ENCODE measurements around the gene TEX52. TPM values are rescaled to one million over a fixed set of nuclear protein-coding genes. Genes with fewer than 3 reads are reported as not detected.

TEX52 gene
- total RNA-seq, 4 donors from 2014 or later, result not detected

- TF ChIP-seq CTCF (IDR thresholded peaks at IDR 0.05; ENCODE audit: low read depth), result no peak
Observed at GRCh38 chr12:2854669-2855453, 2.0 kb downstream of the TEX52 start.

GRCh38 chr12:2853626-2854025, 3.2 kb downstream of the TEX52 start:
- TF ChIP-seq CTCF (IDR thresholded peaks at IDR 0.05; ENCODE audit: low read depth), result no peak

GRCh38 chr12:2851931-2852330, 4.9 kb downstream of the TEX52 start:
- no peak for TF ChIP-seq CTCF (IDR thresholded peaks at IDR 0.05; ENCODE audit: low read depth)

- TF ChIP-seq CTCF (IDR thresholded peaks at IDR 0.05; ENCODE audit: low read depth), result no peak
Observed at GRCh38 chr12:2845280-2845679, 11.6 kb downstream of the TEX52 start.

- no peak for TF ChIP-seq CTCF (IDR thresholded peaks at IDR 0.05; ENCODE audit: low read depth)
Observed at GRCh38 chr12:2844786-2845185, 12.1 kb downstream of the TEX52 start.

GRCh38 chr12:2842948-2843347, 13.9 kb downstream of the TEX52 start:
- no peak for TF ChIP-seq CTCF (IDR thresholded peaks at IDR 0.05; ENCODE audit: low read depth)

GRCh38 chr12:2841056-2841650, 15.7 kb downstream of the TEX52 start:
- TF ChIP-seq CTCF (IDR thresholded peaks at IDR 0.05; ENCODE audit: low read depth), result no peak
